NCI-H345 (cell line): ENCODE results near the gene SH3RF3.

ENCODE experiments used
- DNase-seq: peaks from one replicate; lab custom pipeline; 2025; lab: John Stamatoyannopoulos, UW

Gene SH3RF3

DNA sequence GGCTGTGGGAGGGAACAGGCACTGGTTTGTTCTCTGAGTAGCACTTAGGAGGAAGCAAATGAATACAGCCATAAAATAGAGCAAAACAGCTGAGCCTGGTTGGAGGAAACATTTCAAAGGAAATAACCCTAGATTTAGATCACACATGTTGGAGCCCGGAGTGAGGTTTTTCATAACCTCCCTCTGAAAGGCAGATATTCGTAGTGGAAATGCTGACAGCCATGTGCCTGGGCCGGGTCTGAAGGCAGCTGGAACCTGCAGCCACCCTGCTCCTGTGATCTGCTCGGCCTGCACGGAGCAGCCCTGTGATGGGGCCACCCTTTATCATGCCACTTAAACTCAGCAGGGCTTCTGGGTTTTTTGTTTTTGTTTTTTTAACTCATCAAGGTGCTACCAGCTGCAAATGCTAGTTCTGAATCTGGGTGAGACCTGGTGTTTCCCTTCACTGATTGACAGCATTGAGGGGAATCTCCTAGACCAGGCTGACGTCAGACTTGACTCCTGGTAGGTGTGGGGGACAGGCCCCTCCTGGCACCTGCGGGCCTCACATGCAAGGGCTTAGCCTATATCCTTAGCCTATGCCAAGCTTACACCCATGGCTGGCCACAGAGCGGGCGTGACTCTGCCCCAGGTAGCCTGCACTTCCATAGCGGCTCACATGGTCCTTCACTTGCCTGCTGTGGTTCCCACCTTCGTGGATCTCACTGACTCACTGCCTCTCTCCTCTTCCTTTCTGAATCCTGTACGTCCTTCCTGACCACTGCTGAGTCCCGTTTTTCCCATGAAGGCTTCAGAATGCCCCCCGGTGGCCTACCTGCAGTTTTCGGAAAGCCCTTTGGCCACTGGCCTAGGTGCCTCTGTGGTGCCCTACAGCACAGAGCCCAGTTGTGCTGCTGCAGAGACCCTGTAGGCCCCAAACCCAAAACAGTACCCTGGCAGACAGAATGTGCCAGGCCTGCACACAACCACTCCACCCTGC lies 267.5 kb downstream of the SH3RF3 start:
- peak; percentile 67 for DNase-seq

- DNase-seq: no peak
These were observed 268.9 kb downstream of the SH3RF3 start for GRCh38 chr2:109397893-109398292.

DNA sequence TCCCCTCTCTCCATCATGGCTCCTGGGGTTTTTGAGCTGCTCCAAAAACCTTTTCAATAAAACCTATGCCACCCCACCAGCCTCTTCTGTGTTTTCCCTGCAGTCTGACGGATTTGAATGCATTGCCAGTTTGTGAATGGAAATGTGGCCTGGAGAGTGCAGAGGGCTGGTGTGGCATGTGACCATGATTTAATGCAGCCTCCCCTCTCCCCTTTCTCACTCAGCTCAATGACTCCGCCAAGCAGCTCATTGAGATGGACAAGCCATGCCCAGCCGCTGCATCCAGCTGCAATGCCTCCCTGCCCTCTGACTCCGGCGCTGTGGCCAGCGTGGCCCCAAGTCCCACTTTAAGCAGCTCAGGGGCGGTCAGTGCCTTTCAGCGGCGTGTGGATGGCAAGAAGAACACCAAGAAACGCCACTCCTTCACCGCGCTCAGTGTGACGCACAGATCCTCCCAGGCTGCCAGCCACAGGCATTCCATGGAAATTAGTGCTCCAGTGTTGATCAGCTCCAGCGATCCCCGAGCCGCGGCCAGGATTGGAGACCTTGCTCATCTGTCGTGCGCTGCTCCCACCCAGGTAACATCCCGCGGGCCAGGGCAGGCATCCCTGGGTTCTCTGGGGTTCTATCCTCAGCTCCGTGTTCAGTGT lies 269.5 kb downstream of the SH3RF3 start:
- DNase-seq: no peak

DNA sequence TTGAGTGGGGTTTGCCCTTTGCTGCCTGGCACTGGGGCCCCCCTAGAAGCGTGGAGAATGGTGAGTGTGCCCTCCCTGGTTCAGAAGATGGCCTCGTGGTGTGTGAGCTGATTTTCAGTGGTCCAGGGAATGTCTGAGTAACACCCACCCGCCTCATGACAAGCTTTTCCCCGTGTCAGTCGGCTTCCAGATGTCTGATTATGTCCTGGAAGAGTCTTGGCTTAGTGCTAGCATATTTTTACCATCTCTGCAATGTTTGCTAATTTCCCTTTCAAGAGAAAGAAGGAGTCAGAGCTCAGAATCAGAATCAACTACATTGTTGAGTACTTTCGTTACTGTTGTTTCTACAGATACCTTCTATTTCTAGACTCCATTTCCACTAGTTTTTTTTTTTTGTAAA lies 270.1 kb downstream of the SH3RF3 start:
- DNase-seq: no peak

- DNase-seq: no peak
These were observed 271.1 kb downstream of the SH3RF3 start for GRCh38 chr2:109400102-109400501.

GRCh38 chr2:109401370-109401769 lies 272.4 kb downstream of the SH3RF3 start:
- no peak for DNase-seq

DNA sequence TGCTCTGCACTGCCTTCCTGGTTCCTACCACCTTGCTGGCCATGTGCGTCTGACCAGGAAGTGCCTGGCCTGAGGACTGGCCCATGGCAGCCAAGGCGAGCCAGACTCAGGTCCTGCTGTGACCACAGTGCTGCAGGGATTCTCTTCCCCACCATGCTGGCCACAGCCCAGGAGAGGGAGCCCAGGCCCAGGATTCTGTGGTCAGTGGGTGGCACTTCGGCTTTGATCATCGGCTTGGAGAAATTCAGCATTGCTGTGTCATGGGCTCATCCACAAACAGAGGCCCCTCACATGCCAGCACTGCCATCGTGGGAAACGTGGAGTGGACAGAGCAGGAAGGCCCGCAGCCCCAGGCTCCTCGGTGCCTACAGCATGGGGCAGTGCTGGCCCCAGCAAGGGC lies 273.2 kb downstream of the SH3RF3 start:
- no peak for DNase-seq

DNA sequence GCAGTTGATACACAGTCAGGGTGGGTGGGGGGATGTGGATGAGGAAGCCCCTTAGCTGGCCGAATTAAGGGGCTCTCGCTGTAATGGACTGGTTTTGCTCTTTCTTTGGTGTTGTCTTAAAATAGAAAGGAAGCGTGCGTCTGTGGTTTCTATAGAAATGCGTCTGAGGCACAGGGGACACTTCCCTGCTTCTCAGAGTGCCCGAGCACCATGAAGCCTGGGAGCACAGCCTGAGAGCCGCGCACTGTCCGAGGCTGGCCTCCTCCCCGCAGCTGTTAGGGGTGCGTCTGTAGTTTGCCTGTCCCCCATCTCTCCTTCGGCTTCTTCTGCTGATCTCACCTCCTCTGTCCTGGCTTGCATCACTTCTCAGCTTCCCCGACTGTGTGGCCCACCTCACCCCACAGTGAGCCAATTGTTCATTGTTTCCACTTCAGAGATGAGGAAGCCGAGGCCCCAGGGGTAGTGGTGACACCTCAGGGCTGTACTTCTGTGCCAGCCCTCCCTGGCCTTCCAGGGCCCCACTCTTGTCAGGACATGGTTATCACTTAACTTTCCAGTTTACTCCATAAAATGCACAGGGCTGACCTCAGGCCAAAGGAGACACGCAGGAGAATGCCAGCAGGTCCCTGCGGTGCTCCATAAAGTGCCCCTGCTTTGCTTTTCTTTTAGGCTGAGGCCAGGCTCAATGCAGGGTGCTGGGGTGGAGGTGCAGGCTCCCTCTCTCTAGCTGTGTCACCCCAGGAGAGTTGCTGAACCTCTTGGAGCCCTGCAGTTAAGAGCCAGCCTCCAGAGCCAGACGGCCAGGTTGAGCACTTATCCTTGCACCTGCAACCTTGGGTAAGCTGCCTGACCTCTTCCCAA lies 274.2 kb downstream of the SH3RF3 start:
- no peak for DNase-seq

DNA sequence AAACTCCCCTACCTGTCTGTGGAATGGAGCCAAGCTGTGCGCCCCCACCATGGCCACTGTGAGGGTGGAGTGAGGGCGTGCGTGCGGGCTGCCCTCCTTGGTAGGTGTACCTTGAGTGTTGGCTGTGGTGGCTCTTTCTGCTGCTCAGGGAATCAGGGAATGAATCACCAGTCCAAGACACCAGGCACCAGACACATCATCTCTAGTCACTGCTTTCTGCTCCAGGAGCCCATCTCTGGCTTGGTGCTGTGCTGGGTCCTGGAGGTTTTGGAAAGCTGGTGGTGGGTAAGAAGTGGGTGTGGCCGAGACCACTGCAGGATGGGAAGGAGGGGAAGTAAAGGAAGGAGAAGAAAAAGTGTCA lies 274.8 kb downstream of the SH3RF3 start:
- DNase-seq: no peak

DNA sequence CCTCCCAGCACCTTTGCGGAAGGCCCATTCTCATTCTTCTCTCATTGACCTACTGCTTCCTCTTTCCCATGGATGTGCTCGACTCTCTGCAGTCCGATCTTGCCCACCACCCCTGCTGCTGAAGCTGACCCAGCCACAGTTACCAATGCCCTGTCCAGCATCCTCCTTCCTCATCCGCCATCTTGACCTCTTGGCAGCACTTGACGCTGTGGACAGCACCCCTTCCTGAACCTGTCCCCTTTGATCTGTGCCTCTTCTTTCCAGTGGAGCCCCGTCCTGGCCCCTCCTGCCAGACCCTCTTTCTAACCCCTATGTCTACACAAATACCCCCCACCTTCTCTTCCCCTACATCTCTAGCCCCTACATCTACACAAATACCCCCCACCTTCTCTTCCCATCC lies 275.7 kb downstream of the SH3RF3 start:
- DNase-seq: no peak

DNA sequence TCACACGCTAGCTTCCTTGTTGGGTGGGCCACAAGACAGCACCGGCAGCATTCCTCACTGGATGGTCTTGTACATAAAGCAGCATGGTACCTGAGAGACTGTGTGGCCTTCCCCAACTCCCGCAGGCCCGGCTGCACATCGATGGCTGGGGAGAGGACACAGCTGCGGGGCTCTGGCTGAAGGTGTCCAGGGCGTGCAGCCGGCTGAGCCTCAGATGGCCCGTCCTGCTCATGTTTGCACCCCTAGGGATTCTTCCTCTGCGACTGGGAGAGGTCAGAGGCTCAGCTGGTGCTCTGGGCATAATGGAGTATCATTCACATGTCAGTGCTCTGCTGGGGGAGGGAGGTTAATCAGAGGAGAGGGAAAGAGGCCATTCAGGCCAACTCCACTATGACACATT lies 276.9 kb downstream of the SH3RF3 start:
- DNase-seq: no peak

DNA sequence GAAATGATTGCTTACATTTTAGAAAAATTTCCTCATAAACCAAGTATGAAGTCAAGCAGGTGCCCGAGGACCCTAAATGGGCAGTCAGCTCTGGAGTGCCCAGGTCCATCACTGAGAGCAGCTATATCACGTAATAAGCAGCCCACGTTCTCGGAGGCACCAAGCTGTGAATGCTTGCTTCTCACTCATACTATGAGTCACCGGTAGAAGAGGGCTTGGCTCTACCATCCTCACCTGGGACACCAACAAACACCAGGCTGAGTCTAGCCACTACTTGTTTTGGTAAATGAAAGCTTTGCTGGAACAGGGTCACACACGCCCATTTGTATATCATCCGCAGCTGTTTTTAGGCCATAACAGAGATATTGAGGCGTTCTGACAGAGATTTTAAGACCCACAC lies 277.3 kb downstream of the SH3RF3 start:
- no peak for DNase-seq

DNA sequence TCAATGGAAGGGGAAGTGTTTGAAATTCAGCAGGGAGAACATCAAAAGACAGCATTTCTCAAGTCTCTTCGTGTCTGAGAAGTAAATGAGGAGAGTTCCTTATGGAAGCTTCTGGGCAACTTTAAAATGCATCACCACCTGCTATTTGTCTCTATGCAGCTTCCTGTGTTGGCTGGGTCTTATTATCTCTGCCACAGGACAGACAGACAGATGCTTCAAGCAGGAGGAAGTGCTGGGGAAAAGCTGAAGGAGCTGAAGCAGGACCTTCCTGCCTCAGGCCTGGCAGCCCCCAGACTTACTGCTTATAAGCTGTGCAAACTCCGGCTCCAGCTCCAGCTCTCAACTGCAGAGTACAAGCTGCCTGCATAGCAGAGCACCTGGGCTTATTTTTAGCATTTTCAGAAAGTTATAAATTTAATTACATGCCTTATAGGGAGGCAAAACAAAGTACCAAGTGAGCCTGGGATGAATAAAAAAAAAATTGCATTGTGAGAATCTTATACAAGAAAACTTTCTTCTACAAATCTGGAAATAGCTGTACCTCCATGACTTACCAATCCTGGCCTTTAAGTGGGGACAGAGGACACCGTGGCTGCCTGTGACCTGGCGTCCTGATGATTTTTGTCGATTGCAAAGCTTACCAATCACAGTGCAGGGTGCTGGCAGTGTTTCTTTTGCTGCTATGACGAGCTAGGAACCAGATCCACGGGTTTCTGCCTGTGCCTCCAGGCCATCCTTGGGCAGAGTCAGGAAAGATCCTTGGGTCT lies 278.5 kb downstream of the SH3RF3 start:
- no peak for DNase-seq

DNA sequence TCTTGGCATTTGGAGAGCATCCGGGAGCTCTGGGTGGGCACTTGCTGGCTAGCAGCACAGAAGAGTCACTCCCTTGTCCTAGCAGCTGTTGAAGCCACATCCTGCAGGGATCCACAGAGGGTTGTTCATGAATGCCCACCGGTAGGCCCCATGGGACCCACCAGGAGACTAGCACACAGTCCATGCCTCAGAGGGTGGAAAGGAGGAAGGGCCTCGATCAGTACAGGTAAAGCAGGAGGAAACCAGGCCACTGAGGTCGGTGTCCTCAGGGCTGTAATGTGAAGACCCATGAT lies 279.0 kb downstream of the SH3RF3 start:
- DNase-seq: no peak

GRCh38 chr2:109409321-109410038 lies 280.5 kb downstream of the SH3RF3 start:
- peak; percentile 34 for DNase-seq

- no peak for DNase-seq
These were observed 281.2 kb downstream of the SH3RF3 start for GRCh38 chr2:109410039-109410815.

GRCh38 chr2:109411640-109412325 lies 282.8 kb downstream of the SH3RF3 start:
- DNase-seq: no peak

GRCh38 chr2:109415581-109416013 lies 286.6 kb downstream of the SH3RF3 start:
- DNase-seq: no peak

- DNase-seq: no peak
These were observed 288.8 kb downstream of the SH3RF3 start for GRCh38 chr2:109417701-109418335.
